Fibroblast of pulmonary artery (primary cell): ENCODE results near the gene DEPDC1B.
A peak's percentile ranks its signal among the peaks of the same experiment; 100 is the strongest.
"Not testable (repeated sequence)": the region's sequence is repeated elsewhere in the genome, so short reads cannot be mapped to it uniquely, and the experiment has no call there.

Experiments used
- DNase-seq: peaks from one replicate; pipeline ENCODE4 v3.0.0-alpha.2; 2010; ENCODE audit warnings: low read depth
- H3K4me3 ChIP-seq: replicated peaks from 2 replicates; pipeline ENCODE4 v1.5.1; 2011; ENCODE audit warnings: low read depth, mild to moderate bottlenecking, control low read depth, low read length, moderate library complexity
- CTCF ChIP-seq: IDR thresholded peaks from 2 replicates; pipeline ENCODE4 v1.5.1; 2011; ENCODE audit warnings: mild to moderate bottlenecking, control low read depth, low read length, inconsistent platforms; ENCODE audit errors: missing control alignments

Gene DEPDC1B

GRCh38 chr5:60699609-60700415 is at the start of gene DEPDC1B:
Gene DEPDC1B (minus strand): TSS chr5:60700166. CDS start chr5:60700093, 73 bp downstream.
- DNase-seq = peak; percentile 91
- H3K4me3 ChIP-seq = peak within 1 kb of the TSS; percentile 90
- peak; percentile 45 for TF ChIP-seq CTCF

- DNase-seq = no peak
- H3K4me3 ChIP-seq = no peak overlapping the region
- TF ChIP-seq CTCF = no peak
Measured at GRCh38 chr5:60744682-60745081, 44.7 kb upstream of the DEPDC1B start.

- H3K4me3 ChIP-seq = no peak overlapping the region
- no peak for TF ChIP-seq CTCF
- no peak for DNase-seq
Measured at GRCh38 chr5:60743511-60744314, 43.7 kb upstream of the DEPDC1B start.

GRCh38 chr5:60740322-60740721 is 40.4 kb upstream of the DEPDC1B start:
- no peak overlapping the region for H3K4me3 ChIP-seq
- no peak for DNase-seq
- no peak for TF ChIP-seq CTCF

- no peak overlapping the region for H3K4me3 ChIP-seq
- no peak for DNase-seq
- no peak for TF ChIP-seq CTCF
Measured at GRCh38 chr5:60738933-60739332, 39.0 kb upstream of the DEPDC1B start.

- TF ChIP-seq CTCF = no peak
- DNase-seq = no peak
Measured at GRCh38 chr5:60738461-60738860, 38.5 kb upstream of the DEPDC1B start.

GRCh38 chr5:60730858-60731257 is 30.9 kb upstream of the DEPDC1B start:
- H3K4me3 ChIP-seq, DNase-seq: not testable (repeated sequence)

More at GRCh38 chr5:60738461-60738860, 38.5 kb upstream of the DEPDC1B start:
- H3K4me3 ChIP-seq = no peak overlapping the region
